HG02610 (cell line): Measurements from ENCODE around the gene RPUSD4.

ENCODE experiments used
- ATAC-seq: cut with Tn5 transposase; IDR thresholded peaks from one replicate; pipeline ENCODE4 v1.9.1; 2021; ENCODE audit warnings: mild to moderate bottlenecking, moderate library complexity; ENCODE audit not compliant: unreplicated experiment

RPUSD4 gene

DNA sequence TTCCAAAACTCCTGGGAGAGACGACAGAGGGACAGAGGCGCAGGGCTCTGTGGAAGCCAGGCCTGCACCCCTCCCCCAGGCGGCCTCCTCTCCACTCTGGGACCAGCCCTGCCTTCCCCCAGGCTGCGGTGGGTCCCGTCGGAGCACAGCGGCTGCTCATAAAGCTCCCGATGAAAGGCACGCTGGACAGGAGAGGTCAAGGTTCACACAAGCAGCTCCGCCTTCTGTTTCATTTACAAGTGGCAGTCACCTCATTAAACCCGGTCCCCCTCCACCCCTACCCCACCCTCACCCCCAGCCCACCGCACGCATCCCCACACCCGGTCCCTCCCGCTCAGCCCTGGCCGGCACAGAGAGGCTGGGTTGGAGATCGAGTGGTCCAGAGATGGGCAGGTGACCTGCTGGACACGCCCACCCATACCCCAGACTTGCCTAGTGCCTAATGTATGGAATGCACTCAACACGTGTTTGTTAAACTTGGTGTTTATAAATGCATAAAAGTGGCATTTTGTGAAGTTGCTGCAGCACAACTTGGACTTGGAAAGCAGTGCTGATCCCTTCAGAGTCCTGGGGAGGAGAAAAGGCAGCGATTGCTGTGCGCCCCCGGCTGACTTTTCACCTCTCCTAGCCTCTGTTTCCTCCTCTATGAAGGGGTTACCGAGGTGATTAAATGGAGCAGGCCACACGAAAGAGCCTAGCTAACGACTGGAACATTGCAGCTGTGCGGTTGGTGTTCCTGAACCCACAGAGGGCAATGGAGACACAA is 26.0 kb downstream of the RPUSD4 start:
- no peak for ATAC-seq

DNA sequence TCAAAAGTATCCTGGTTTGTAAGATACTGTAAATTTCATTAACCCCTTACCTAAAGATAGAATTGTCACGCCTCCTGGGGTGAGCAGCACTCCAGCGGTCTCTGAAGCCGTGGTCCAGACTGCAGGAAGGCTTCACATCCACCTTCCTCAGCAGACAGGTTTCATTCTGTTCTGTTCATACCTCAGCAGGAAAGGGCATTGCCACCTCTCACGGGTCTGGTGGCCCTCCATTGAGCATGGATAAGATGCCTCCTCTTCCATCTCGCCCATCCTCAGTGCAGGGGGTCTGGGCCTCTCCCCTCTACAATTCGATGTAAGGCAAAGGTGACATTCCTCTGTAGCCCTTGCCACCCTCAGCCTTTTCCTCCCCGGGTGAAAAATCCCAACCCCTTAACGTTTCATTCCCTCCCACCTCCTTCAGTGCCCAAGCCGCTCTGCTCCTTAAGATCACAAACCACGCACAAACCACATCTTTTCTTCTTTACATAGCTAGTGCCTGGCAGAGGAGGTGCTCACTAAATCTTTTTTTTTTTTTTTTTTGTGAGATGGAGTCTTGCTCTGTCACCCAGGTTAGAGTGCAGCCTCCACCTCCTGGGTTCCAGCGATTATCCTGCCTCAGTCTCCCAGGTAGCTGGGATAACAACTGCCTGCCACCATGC is 28.5 kb downstream of the RPUSD4 start:
- ATAC-seq, result no peak

DNA sequence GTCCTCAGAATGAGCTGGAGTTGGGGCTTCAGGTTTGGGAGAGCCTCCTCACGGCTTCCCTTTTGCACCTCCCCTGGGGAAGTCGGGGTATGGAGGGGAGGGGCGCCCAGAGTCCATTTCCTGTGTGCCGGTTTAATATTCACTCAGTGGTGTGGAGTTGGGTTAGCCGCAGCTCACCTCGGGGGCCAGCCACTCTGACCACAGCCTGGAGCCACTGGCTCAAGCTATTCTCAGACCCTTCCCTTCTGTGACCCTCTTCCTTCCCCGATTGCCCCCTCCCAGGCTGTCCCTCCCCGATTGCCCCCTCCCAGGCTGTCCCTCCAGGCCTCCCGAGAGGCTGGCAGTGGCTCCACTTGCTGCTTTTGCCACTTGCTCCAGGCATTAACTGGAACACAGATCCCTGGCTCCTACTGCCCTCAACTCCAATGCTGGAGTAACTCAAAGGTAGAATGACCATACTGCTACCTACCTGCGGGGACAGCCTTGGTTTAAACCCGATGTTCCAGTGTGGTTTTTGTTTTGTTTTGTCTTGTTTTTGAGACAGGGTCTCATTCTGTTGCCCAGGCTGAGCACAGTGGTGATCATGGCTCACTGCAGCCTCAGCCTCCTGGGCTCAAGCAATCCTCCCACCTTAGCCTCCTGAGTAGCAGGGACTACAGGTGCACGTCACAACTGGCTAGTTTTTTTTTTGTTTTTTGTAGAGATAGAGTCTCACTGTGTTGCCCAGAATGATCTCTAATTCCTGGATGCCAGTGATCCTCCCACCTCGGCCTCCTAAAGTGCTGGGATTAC is 29.3 kb downstream of the RPUSD4 start:
- no peak for ATAC-seq

DNA sequence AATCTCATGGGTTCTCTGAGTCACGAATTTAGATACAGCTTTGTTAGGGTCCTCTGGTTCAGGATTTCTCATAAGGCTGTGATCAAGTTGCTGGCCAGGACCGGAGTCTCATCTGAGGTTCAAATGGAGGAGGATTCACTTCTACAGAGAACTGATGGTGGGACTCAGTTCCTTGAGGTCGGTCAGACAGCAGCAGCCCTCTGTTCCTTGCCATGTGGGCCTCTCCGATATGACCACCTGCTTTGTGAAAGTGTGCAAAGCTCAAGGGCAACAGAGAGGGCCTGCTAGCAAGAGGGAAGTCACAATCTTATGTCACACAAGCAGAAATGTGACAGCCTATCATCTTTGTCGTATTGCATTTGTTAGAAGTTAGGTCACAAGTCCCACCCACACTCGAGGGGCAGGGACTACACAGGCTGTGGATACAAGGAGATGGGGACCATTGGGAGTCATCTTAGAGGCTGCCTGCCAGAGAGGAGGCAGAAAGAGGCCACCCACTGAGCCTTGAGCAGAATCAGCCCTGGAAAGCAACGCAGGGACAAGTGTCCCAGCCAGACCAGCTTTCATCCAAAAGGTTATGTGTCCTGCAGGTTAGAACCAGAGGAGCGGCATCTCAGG is 34.5 kb downstream of the RPUSD4 start:
- ATAC-seq, result no peak

DNA sequence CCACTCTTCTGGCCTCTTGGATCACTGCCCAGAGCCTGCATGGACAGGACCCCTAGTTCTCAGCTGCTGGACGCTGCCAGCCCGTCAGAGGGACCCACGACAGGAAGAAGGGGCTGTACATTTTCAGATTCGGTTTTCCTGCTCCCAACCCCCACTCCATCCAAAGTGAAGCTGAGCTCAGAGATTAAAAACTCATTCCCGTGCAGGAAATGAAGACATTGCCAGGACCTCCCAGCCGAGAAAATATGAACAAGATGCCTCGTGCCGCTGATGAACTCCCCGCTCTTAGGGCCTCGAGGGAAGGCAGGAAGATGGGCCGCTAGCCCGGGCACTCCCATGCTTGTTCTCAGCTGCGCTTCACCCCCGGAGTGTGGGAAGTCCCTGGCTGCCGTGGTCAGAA is 36.1 kb downstream of the RPUSD4 start:
- no peak for ATAC-seq

DNA sequence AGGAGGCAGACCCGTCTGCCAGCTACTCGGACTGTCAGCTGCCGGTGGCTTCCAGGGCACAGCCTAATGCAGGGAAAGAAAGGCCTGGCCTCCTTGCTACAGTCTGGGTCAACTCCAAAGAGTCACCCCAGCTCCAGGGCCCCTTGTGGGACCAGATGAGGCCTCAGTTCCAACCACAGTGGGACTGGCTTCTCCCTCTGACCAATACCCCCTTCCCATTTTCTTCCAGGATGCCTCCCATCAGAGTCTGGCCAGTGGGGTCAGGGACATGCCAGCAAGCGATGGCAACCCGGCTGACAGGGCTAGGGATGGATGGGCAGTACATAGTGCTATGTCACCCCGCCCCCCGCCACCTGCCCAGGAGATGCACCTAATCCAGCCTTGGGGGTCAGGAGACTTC is 36.6 kb downstream of the RPUSD4 start:
- ATAC-seq, result no peak

DNA sequence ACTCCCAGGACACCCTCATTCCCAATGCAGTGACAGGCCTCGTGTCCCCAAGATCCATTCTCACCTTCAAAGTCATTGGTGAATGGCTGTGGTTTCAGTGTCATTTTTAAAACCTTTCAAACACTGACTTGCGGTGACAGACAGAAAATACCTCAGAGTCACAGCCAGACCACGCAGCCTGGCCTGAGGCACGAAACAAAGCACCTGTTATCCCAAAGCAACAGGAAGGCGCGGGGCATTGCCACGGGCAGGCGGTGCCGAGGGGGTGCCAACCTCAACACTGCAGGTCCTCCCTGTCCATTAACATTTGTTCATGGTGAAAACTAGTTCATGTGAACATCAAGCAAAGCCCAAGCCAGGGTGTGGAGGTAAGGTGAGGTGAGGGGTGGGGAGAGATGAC is 38.2 kb downstream of the RPUSD4 start:
- ATAC-seq, result no peak

DNA sequence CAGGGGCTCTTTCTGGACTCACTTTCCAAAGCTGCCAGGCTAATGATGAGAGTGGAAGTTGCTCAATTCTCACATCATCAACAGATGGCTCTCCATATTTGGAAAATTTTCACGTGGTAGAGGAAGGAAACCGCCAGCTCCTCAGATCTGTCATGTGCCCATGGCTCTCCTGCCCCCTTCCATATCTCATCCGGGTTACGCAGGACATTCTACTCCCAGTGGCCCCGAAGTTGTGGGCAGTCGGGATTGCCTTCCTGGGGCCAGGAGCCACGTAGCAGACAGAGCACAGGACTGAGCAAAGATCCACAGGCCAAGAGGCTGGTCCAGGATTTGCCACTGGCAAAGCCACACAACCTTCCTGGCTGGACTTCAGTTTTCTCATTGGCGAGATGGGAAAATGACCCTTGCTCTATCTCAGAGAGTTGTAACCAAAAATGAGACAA is 38.8 kb downstream of the RPUSD4 start:
- ATAC-seq, result no peak

DNA sequence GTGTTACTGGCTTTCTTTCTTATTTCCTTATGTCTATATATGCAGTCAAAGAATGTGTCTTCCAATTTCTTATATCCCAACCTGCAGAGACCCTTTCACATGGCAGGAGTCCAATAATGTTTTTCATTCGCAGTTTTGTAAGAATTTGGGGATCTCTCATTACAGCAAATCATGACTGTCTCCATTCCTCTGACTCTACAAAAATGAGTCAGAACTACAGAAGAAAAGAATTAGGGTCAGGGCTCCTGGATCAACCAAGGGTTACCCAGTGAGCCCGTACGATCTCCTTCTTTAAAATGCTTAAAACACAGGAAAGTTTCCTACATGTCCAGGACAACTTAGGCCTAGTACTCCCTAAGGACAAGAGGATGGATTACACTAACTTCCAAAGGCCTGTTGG is 42.2 kb downstream of the RPUSD4 start:
- no peak for ATAC-seq

DNA sequence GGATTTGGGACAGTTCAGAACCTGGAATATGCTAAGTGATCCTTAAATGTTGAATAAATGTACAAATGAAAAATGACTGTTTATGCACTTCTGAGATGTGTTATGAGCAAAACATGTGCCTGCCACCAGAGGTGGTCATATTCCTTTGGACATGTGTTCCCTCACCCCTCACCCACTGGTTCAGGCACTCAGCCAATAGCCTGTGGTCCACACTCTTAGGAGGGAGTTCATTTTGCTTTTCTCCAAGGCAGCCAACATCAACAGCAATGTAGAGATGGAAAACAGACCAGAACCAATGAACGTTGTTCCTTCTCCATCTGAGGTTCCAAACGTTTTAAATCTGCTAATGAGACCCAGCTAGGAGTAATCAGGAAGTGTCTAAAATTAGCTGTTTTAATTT is 44.0 kb downstream of the RPUSD4 start:
- ATAC-seq, result no peak

DNA sequence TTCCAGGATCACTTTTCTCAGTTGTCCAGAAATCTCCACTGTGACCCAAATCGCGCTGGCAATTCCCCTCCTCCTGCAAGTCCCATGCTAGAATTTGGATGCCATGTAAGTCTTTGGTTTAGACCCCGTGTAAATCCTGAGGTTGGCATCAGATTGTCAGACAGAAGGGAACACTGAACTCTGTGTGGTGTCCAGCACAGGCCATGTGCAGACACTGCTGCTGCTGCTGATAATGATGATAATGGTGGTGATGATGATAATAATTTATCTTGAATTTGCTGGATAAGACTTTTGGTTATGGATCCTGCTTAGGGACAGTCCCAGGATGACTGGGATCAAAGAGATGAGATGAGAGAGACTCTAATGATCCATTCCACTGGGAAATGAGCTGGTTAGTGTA is 45.0 kb downstream of the RPUSD4 start:
- ATAC-seq, result no peak

DNA sequence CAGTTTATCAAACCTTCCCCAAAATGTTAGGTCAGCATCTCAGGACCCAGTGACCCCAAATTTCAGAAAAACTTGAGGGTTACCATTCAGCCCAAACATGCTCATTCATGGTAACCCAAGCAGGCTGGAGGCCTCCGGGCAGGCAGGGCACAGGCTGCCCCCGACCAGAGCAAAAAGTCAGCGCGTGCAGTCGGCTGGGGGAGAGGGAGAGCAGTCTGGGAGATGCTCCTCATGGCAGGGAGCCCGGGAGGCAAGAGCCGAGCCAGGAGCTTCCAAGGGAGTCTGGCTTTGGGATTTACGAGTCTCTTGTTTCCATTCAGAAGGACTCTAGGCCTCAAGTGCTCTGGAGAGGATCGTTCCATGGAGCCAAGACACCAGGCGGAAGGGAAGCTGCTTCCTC is 45.7 kb downstream of the RPUSD4 start:
- no peak for ATAC-seq

DNA sequence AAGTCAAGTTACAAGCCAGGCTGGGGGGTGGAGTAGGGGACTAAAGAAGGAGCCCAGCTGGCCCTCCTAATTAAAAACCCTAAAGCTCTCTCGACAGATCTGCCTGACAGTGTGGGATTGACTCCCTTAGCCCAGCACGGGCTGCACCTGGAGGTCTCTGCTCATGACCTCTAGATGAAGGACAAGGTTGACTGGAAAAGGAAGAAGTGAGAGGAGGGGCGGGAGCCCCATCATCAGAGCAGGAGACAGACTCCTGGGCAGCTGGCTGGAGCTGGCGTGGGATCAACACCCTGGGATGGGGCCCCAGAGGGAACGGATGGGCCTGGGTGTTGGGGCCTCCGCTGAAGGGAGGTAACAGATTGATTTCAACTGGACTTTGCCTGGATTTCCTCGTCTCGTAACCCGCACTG is 46.1 kb downstream of the RPUSD4 start:
- ATAC-seq, result no peak

DNA sequence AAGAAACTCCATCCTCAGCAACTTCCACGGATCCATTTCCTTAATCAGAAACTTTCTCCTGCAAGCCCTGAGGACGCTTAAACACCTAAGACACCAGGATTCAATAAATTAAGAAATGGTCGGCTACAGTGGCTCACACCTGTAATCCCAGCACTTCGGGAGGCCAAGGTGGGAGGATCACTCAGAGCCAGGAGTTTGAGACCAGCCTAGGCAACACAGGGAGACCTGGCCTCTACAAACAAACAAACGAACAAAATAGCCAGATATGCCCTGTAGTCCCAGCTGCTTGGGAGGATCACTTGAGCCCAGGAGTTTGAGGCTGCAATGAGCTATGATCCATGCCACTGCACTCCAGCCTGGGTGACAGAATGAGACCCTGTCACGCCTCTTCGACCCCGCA is 46.7 kb downstream of the RPUSD4 start:
- no peak for ATAC-seq

DNA sequence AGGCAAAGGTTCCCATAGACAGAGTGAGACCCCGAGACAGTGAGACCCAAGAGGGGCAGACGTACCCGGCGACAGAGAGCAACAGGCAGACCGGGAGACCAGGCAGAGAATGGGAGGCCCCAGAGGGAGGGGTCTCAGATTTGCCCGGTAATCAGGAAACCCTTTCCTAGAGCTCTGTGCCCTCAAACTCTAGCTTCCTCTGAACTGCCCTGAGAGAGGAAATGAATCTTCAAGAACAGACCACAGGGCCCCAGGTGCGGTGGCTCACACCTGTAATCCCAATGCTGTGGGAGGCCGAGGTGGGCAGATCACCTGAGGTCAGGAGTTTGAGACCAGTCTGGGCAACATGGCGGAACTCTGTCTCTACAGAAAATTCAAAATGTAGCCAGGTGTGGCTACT is 47.7 kb downstream of the RPUSD4 start:
- no peak for ATAC-seq

DNA sequence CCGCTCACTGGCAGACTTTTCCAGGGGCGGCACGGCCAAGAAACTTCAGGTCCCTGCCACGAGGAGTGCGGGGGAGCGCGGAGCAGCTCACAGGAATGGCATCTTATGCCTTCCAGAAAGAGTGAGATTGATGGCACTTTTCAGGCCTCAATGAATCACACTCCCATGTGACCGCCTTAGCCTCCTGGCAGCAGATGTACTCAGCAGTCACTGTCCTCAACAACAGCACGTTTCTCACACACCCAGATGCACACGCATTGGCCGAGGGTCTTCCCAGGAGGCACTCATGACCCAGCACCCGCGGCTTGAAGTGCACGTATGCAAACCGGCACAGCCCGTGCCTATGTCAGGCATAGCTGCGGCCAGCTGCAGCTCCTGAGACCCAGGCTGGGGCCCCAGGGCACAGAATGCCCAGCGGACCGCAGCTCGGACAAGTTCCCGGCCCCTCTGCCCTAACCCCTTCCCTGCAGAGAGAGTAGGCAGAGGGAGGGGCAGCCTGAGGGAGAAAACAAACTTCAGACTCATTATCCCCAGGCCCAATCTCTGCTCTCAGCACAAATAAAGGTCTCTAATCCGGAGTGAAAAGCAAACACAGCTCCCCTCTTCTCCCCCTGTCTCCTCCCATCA is 48.3 kb downstream of the RPUSD4 start:
- no peak for ATAC-seq

DNA sequence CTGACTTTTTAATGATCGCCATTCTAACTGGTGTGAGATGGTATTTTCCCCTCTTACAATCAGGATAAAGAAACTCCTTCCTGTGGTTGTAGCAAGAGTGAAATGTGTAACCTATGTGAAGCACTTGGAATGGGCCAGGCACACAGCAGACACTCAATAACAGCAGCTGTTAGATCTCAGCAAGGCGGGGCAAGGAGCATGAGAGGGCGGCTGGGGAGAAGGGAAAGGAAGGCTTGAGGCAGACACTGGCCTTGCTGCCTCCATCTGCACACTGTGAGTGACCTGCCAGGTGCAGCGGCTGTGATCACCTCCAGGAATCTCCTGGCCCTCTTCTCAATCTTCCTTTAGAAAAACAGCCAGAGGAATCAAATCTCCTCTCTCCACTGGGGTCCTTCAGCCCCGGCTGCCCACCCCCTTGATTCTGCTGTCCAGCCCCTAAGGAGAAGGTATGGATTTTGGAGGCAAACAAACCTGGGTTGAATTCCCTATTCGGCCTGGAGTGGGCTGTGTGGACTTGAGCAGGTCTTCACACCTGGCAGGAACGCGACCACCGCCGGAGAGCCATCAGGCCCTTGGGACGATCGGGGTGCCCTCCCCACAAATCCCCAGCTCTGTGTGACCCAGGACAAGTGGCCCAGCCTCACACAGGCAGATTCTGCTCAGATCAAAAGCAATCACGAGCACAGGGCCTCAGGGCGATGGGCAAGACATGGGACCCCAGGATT is 49.0 kb downstream of the RPUSD4 start:
- ATAC-seq, result no peak

DNA sequence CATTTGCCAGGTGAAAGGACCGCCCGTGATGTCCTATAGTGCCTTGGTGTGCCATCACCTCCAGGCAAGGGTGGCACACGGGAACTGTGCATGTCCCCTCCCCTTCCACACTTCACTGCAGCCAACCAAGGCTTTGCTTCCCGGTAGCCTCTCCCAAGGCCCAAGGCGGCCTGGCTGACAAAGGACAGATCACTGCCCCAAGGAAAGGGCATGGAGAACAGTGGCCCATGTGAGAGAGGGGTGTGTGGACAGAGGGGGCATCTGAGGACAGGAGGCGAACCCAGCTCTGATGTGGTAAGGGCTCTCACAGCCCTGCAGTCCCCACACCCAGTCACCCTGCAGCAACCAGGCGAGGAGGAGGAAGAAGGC is 50.4 kb downstream of the RPUSD4 start:
- ATAC-seq, result no peak

DNA sequence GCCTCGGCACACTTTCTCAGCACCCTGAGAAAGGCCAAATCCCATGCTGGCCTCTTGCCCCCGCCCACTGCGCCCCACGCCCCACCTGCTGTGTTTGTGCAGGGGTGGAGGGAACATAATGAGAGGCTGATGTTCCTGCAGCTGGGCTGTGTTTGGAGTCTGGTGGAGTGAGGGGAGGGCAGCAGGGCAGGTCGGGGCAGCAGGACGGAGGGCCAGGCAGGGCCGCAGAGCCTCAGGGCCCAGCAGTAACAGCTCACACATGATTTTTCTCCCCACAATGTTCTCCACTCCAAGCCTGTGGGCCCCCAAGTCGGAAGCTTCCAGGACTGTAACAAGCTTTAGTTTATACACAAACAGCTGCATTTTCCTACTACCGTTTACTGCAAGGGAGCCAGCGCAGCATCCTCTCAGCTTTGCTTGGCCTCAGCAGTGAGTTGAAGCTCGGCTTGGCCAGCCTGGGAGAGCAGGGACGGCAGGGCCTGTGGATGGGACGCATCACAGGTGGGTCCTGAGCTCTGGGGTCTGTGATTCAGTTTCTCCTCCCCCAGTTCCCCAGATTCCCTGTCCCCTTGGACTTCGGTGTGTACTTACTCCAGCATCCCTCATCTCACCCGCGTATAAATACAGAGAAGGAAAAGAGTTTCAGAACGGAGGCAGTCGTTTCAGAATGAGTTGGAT is 51.0 kb downstream of the RPUSD4 start:
- no peak for ATAC-seq
